ENCODE data around the gene CBFA2T3. TPM values are rescaled to one million over a fixed set of nuclear protein-coding genes. Genes with fewer than 3 reads are reported as not detected.

Gene CBFA2T3
- total and polyA plus RNA-seq, 2 of the 8 experiments (the other 6 are each of a cell fraction or from before 2014, with no cell fraction given) = 0.51 to 1.3 TPM

GRCh38 chr16:88842308-88842756, 134.7 kb downstream of the CBFA2T3 start:
- no peak overlapping the region for H2BK120ac ChIP-seq (replicated peaks; ENCODE audit: low read depth, low read length)
- no peaks in the 10 kb centered on the region for H3K27me3 ChIP-seq (replicated peaks in 1 of 4; ENCODE audit: control insufficient read depth in 3 of 4, extremely low read depth in 1 of 4, insufficient read depth in 3 of 4, low read length in 3 of 4)
- H4K20me1 ChIP-seq (replicated peaks in 1 of 2; ENCODE audit: control insufficient read depth in 1 of 2, insufficient read depth in 2 of 2, low read length in 2 of 2) = no peaks in the 10 kb centered on the region
- H3K23ac ChIP-seq (ENCODE audit: insufficient read length) = no peak overlapping the region
- FAIRE-seq (no peak), DNase-seq (ENCODE audit: low read depth in 1 of 2, low spot score in 2 of 2) (no peak)
- H2BK5ac ChIP-seq (ENCODE audit: low read depth, low read length) = no peak overlapping the region
- no peaks in the 10 kb centered on the region for H3K23me2 ChIP-seq (ENCODE audit: low read depth, low read length)
- no peak overlapping the region for H3K56ac ChIP-seq (replicated peaks; ENCODE audit: insufficient read length, low read depth, low read length)
- no peak overlapping the region for H4K5ac ChIP-seq (ENCODE audit: insufficient read length, low read depth, low read length)
- H2AK5ac ChIP-seq (ENCODE audit: low read depth, low read length) = no peak overlapping the region
- no peak overlapping the region for H3K4me3 ChIP-seq (ENCODE audit: extremely low read depth in 1 of 4, insufficient read depth in 2 of 4, low read depth in 3 of 4, low read length in 4 of 4)
- H2AFZ ChIP-seq (ENCODE audit: low read length) = no peak overlapping the region
- no peak overlapping the region for H3K4me2 ChIP-seq (ENCODE audit: insufficient read depth in 1 of 2, low read depth in 2 of 2, low read length in 2 of 2)
- no peak overlapping the region for H3K27ac ChIP-seq (ENCODE audit: low read depth, low read length)
- no peak overlapping the region for H4K91ac ChIP-seq (replicated peaks; ENCODE audit: insufficient read length, low read length)
- ChIA-PET POLR2A (ENCODE audit: partially characterized antibody) (interaction anchor here (1.3 kb wide), 1 partner anchor 85 kb away, joined by 3 read pairs; no protein-coding TSS in a partner anchor), CTCF (ENCODE audit: partially characterized antibody) (interaction anchor here (1.2 to 2.7 kb wide), 3 partner anchors 14 to 105 kb away, joined by 3 to 10 read pairs (median 3); no protein-coding TSS in a partner anchor)
- H2BK15ac ChIP-seq (ENCODE audit: low read length) = no peak overlapping the region
- no peak overlapping the region for H3K4ac ChIP-seq (replicated peaks; ENCODE audit: insufficient read length, low read depth, low read length)
- no peak overlapping the region for H3K9ac ChIP-seq (replicated peaks in 1 of 4; ENCODE audit: extremely low read depth in 1 of 4, low read depth in 3 of 4, low read length in 3 of 4)
- H3K14ac ChIP-seq (ENCODE audit: insufficient read length) = no peak overlapping the region
- H3K18ac ChIP-seq (ENCODE audit: extremely low read depth, low read length) = no peak overlapping the region
- no peak overlapping the region for H2BK20ac ChIP-seq (ENCODE audit: low read length)
- no peaks in the 10 kb centered on the region for H3K9me3 ChIP-seq (ENCODE audit: insufficient read depth in 2 of 2, low read depth in 1 of 2, low read length in 1 of 2)
- 0 out of 2 replicates have a peak overlapping the region, but pooled peaks have one; percentile 27 for H2BK12ac ChIP-seq (ENCODE audit: low read depth, low read length)
- H3K36me3 ChIP-seq (ENCODE audit: control insufficient read depth in 2 of 4, insufficient read depth in 4 of 4, low read length in 3 of 4) = peaks cover 0 to 5% (median 0%) of the 10 kb centered on the region in 4 experiments; a peak in 2 of 8 replicates
- WGBS, 2 experiments (ENCODE audit: extremely low coverage in 1 of 2, insufficient coverage in 1 of 2, insufficient read length in 1 of 2, insufficient replicate concordance in 2 of 2, low coverage in 1 of 2, low lambda C conversion rate in 2 of 2, missing lambda C conversion rate in 1 of 2) = 88% methylated on average over 15 of the region's 15 CpGs; no CpG with 5 or more reads in 1 of the 2 experiments
- no peaks in the 10 kb centered on the region for H3K79me2 ChIP-seq (ENCODE audit: control insufficient read depth in 1 of 2, insufficient read depth in 2 of 2, low read length in 2 of 2)
- H3K4me1 ChIP-seq (replicated peaks in 1 of 4; ENCODE audit: control insufficient read depth in 3 of 4, insufficient read depth in 4 of 4, low read length in 3 of 4) = no peaks in the 10 kb centered on the region
- H4K8ac ChIP-seq (ENCODE audit: extremely low read depth, insufficient read depth, low read length) = no peak overlapping the region
- no peaks in the 10 kb centered on the region for H3K79me1 ChIP-seq (ENCODE audit: low read depth, low read length)
- TF ChIP-seq RAD21 (IDR thresholded peaks at IDR 0.05 in 1 of 2, conservative IDR thresholded peaks at IDR 0.05 in 1 of 2; ENCODE audit: low read depth in 2 of 2, low read length in 2 of 2) = no peak
- no peak for TF ChIP-seq CTCF (IDR thresholded peaks at IDR 0.05; ENCODE audit: control extremely low read depth in 1 of 3, insufficient read depth in 1 of 3, low read depth in 1 of 3, low read length in 3 of 3)
- TF ChIP-seq RNF2 (IDR thresholded peaks at IDR 0.05; ENCODE audit: borderline replicate concordance, low read depth, low read length, missing control alignments, poor library complexity, severe bottlenecking) = no peak
- TF ChIP-seq NANOG (IDR thresholded peaks at IDR 0.05; ENCODE audit: insufficient read depth, low read depth, low read length, poor library complexity, severe bottlenecking) = no peak
- TF ChIP-seq E2F6 (IDR thresholded peaks at IDR 0.05) = no peak
- TF ChIP-seq GABPA (IDR thresholded peaks at IDR 0.05; ENCODE audit: borderline replicate concordance, insufficient read depth, low read length) = no peak
- TF ChIP-seq KDM5A (IDR thresholded peaks at IDR 0.05; ENCODE audit: low read length) = no peak
- no peak for TF ChIP-seq MAX (IDR thresholded peaks at IDR 0.05)
